GM23248 (cell line): ENCODE measurements around the gene DKK1. TPM values are rescaled to one million over a fixed set of nuclear protein-coding genes. Genes with fewer than 3 reads are reported as not detected.

Experiments used
- DNase-seq: peaks from one replicate; pipeline ENCODE4 v3.0.0-alpha.2; 2015
- H2AFZ ChIP-seq: fragments of 200-600 bp; sonication (generic); 2 replicates; pipeline ENCODE4 v1.6.1; 2016; ENCODE audit warnings: antibody characterized with exemption
- H3F3A ChIP-seq: fragments of 200-600 bp; sonication (generic); 2 replicates; pipeline ENCODE4 v1.6.1; 2016; ENCODE audit warnings: mild to moderate bottlenecking, antibody characterized with exemption, mixed run types; ENCODE audit not compliant: insufficient read depth
- H3K27ac ChIP-seq: fragments of 200-600 bp; sonication (generic); 2 replicates; pipeline ENCODE4 v1.5.1; 2016; ENCODE audit warnings: mild to moderate bottlenecking
- H3K27me3 ChIP-seq: fragments of 200-600 bp; sonication (generic); replicated peaks from 2 replicates; pipeline ENCODE4 v1.6.1; 2016; ENCODE audit warnings: mild to moderate bottlenecking; ENCODE audit not compliant: insufficient read depth
- H3K36me3 ChIP-seq: fragments of 200-600 bp; sonication (generic); 2 replicates; pipeline ENCODE4 v1.6.1; 2016; ENCODE audit warnings: low read depth, mild to moderate bottlenecking
- H3K4me1 ChIP-seq: fragments of 200-600 bp; sonication (generic); 2 replicates; pipeline ENCODE4 v1.6.1; 2016; ENCODE audit warnings: mild to moderate bottlenecking; ENCODE audit not compliant: insufficient read depth
- H3K4me2 ChIP-seq: fragments of 200-600 bp; sonication (generic); one replicate; pipeline ENCODE4 v1.6.1; 2016; ENCODE audit warnings: mild to moderate bottlenecking; ENCODE audit not compliant: unreplicated experiment
- H3K4me3 ChIP-seq: fragments of 200-600 bp; sonication (generic); 2 replicates; pipeline ENCODE4 v1.5.1; 2016; ENCODE audit warnings: mild to moderate bottlenecking
- H3K79me2 ChIP-seq: fragments of 200-600 bp; sonication (generic); 2 replicates; pipeline ENCODE4 v1.6.1; 2016; ENCODE audit warnings: mild to moderate bottlenecking; ENCODE audit not compliant: insufficient read depth
- H3K9ac ChIP-seq: fragments of 200-600 bp; sonication (generic); 2 replicates; pipeline ENCODE4 v1.6.1; 2016; ENCODE audit warnings: mild to moderate bottlenecking
- H3K9me2 ChIP-seq: fragments of 200-600 bp; sonication (generic); 2 replicates; pipeline ENCODE4 v1.6.1; 2016; ENCODE audit warnings: mixed run types, mild to moderate bottlenecking, moderate library complexity; ENCODE audit not compliant: insufficient read depth
- H3K9me3 ChIP-seq: fragments of 200-600 bp; sonication (generic); one replicate; pipeline ENCODE4 v1.6.1; 2017; ENCODE audit warnings: low read depth
- H4K20me1 ChIP-seq: fragments of 200-600 bp; sonication (generic); 2 replicates; pipeline ENCODE4 v1.6.0; 2016; ENCODE audit not compliant: insufficient read depth
- EZH2 ChIP-seq: fragments of 200-600 bp; sonication (generic); IDR thresholded peaks from 2 replicates; pipeline ENCODE4 v1.6.1; 2018; ENCODE audit warnings: antibody characterized with exemption, mild to moderate bottlenecking; ENCODE audit not compliant: insufficient read depth, poor library complexity, severe bottlenecking
- EZH2phosphoT487 ChIP-seq: fragments of 200-600 bp; sonication (generic); IDR thresholded peaks from 2 replicates; pipeline ENCODE4 v1.6.1; 2018; ENCODE audit warnings: antibody characterized with exemption, moderate library complexity, mild to moderate bottlenecking, low read depth; ENCODE audit not compliant: insufficient read depth
- WGBS, 2 experiments: methylation state at CpG; one replicate each; pipeline ENCODE4 v1.1.6; 2015 to 2017; ENCODE audit warnings: low lambda C conversion rate in 2 of 2, low coverage in 1 of 2; ENCODE audit errors: missing lambda C conversion rate in 2 of 2; 5-methylcytosine and 5-hydroxymethylcytosine counted together
- in situ Hi-C: fragments of 300-500 bp; cut with MboI; formaldehyde crosslinking; loops from 2 replicates; pipeline ENCODE4 v1.15.0; 2020
- polyA plus RNA-seq: library from polyadenylated mRNA; unstranded; fragments of >200 nt; fragmentation: Nextera tagmentation; extraction: Ambion mirVana; gene quantifications from 2 replicates; pipeline ENCODE4 v1.2.1, GENCODE V29; 2016
- total RNA-seq: library from RNA; depleted of rRNA; stranded (reverse); fragments of >200 nt; shearing (Covaris generic); gene quantifications from 2 replicates; pipeline ENCODE4 v1.2.3, GENCODE V29; 2014; rRNA removed

Gene DKK1
- total RNA-seq: 505 and 558 TPM in 2 replicates
- polyA plus RNA-seq: 747 and 748 TPM in 2 replicates

- Histone ChIP-seq H3F3A (peaks cover 51% of the 10 kb centered on the region), H3K4me1 (peaks cover 29% of the 10 kb centered on the region), H2AFZ (peak within 1 kb of the TSS; percentile 79), H3K27ac (peak within 1 kb of the TSS; percentile 79), H3K9me3 (no peaks in the 10 kb centered on the region), H3K4me2 (peak within 1 kb of the TSS; percentile 92), H3K9ac (peak within 1 kb of the TSS; percentile 79), H3K9me2 (no peaks in the 10 kb centered on the region), H3K27me3 (no peaks in the 10 kb centered on the region), H3K36me3 (peaks cover 24% of the 10 kb centered on the region), H3K79me2 (peaks cover 27% of the 10 kb centered on the region), H4K20me1 (no peaks in the 10 kb centered on the region), H3K4me3 (peak within 1 kb of the TSS; percentile 92)
- TF ChIP-seq EZH2phosphoT487: no peak
- TF ChIP-seq EZH2: no peak
- DNase-seq: peak; percentile 92
- in situ Hi-C loops: loop anchor here (5.0 kb wide), 2 partner anchors 173 to 413 kb away; no protein-coding TSS in a partner anchor
- 1 to 2% methylated on average over 54 to 55 of the region's 55 CpGs for WGBS, 2 experiments
Observed at GRCh38 chr10:52313933-52314821, at the start of gene DKK1. Gene DKK1, plus strand, starts transcription at chr10:52314281. Its CDS starts 154 bp downstream, at chr10:52314435.

DNA sequence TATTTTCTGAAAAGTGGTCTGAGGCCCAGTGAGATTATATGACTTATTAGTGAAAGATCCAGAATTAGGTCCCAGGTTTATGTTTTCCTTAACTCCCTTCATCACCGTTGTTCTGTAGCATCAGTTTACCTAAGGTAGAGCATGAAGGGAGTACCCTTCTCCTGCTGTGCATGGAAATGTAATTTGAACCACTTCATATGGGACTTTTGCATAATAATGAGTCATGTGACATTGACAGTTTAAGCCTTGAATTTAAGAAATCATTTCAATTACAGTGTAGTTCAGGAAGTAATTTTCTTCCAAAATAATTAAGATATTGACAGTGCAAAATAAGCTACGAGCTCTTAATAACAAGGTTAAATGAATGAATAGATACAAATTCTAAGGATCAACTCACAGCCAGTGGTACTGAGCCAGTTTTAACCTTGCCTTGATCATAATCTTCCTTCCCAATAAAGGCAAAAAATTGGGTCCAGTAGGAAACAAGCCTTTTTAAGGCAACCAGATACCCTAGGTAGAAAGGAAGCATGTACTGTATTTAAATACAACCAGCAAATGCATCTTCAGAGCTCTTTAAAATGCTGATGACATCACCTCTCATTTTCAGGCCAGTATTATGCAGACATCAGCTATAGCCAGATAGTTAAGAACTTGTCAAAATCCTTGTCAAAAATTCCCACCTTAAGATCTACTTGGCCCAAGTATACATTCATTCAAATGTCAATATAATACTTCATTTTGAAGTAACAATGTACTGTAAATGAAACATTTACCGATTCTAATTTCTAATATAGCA lies 48.8 kb upstream of the DKK1 start:
- H3K9me3 ChIP-seq: no peaks in the 10 kb centered on the region
- H3K4me1 ChIP-seq: no peaks in the 10 kb centered on the region
- no peaks in the 10 kb centered on the region for H3K9me2 ChIP-seq
- H3K36me3 ChIP-seq: no peaks in the 10 kb centered on the region
- H4K20me1 ChIP-seq: no peaks in the 10 kb centered on the region
- no peak for DNase-seq
- in situ Hi-C loops: no loop called here
- no peaks in the 10 kb centered on the region for H3K79me2 ChIP-seq
- H3K27me3 ChIP-seq: no peaks in the 10 kb centered on the region
- H2AFZ ChIP-seq: no peak overlapping the region
- 73 to 79% methylated on average over 3 of the region's 3 CpGs for WGBS, 2 experiments
- H3K4me3 ChIP-seq: no peak overlapping the region
- TF ChIP-seq EZH2: no peak
- TF ChIP-seq EZH2phosphoT487: no peak
- no peaks in the 10 kb centered on the region for H3F3A ChIP-seq
- H3K9ac ChIP-seq: no peak overlapping the region
- H3K27ac ChIP-seq: no peak overlapping the region
- H3K4me2 ChIP-seq: no peak overlapping the region

DNA sequence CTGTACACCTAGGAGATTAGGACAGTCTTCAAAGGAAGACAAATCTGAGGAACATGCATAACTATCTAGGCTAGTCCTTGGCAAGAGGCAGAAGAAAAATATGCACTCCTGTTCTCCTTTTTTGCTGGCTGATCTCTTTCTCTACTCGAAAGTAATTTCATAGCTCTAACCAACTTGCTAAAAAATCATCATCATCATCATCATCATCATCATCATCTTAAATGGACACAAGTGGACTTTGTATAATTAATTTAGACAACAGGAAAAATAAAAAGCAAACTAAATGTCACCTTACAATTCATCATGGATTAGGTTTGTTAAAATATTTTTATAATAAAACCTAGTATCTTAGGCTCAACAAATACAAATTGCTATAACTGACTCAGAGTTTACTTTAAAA lies 47.2 kb upstream of the DKK1 start:
- no peak overlapping the region for H3K9ac ChIP-seq
- H3K9me2 ChIP-seq: no peaks in the 10 kb centered on the region
- in situ Hi-C loops: no loop called here
- H3F3A ChIP-seq: no peaks in the 10 kb centered on the region
- H3K27ac ChIP-seq: no peak overlapping the region
- DNase-seq: no peak
- no peaks in the 10 kb centered on the region for H3K79me2 ChIP-seq
- no peaks in the 10 kb centered on the region for H3K27me3 ChIP-seq
- no peak overlapping the region for H3K4me2 ChIP-seq
- TF ChIP-seq EZH2phosphoT487 (no peak), EZH2 (no peak)
- H3K36me3 ChIP-seq: no peaks in the 10 kb centered on the region; the same call in 1 of the 2 replicates
- H4K20me1 ChIP-seq: no peaks in the 10 kb centered on the region
- H3K9me3 ChIP-seq: no peaks in the 10 kb centered on the region
- 93 to 98% methylated on average over 1 of the region's 1 CpG for WGBS, 2 experiments
- no peaks in the 10 kb centered on the region for H3K4me1 ChIP-seq
- H2AFZ ChIP-seq: no peak overlapping the region
- no peak overlapping the region for H3K4me3 ChIP-seq

- H3K79me2 ChIP-seq: no peaks in the 10 kb centered on the region
- DNase-seq: no peak
- H3K4me3 ChIP-seq: no peak overlapping the region
- no peaks in the 10 kb centered on the region for H3K27me3 ChIP-seq
- no peak overlapping the region for H3K27ac ChIP-seq
- H3K9me2 ChIP-seq: no peaks in the 10 kb centered on the region
- 83 to 86% methylated on average over 2 of the region's 2 CpGs for WGBS, 2 experiments
- no peaks in the 10 kb centered on the region for H3K4me1 ChIP-seq
- TF ChIP-seq EZH2phosphoT487 (no peak), EZH2 (no peak)
- in situ Hi-C loops: no loop called here
- no peak overlapping the region for H3K9ac ChIP-seq
- H3K4me2 ChIP-seq: no peak overlapping the region
- H2AFZ ChIP-seq: no peak overlapping the region
- no peaks in the 10 kb centered on the region; the same call in 1 of the 2 replicates for H3K36me3 ChIP-seq
- no peaks in the 10 kb centered on the region for H4K20me1 ChIP-seq
- no peaks in the 10 kb centered on the region for H3F3A ChIP-seq
- H3K9me3 ChIP-seq: no peaks in the 10 kb centered on the region
Observed at GRCh38 chr10:52268790-52269189, 45.3 kb upstream of the DKK1 start.
